HG02571 (cell line): ENCODE data around the gene NTSR1.
"Not testable (repeated sequence)": the region's sequence is repeated elsewhere in the genome, so short reads cannot be mapped to it uniquely, and the experiment has no call there.

Experiments
- ATAC-seq: cut with Tn5 transposase; IDR thresholded peaks from one replicate; pipeline ENCODE4 v1.9.1; 2021; ENCODE audit warnings: mild to moderate bottlenecking, moderate library complexity; ENCODE audit not compliant: unreplicated experiment

NTSR1 gene

DNA sequence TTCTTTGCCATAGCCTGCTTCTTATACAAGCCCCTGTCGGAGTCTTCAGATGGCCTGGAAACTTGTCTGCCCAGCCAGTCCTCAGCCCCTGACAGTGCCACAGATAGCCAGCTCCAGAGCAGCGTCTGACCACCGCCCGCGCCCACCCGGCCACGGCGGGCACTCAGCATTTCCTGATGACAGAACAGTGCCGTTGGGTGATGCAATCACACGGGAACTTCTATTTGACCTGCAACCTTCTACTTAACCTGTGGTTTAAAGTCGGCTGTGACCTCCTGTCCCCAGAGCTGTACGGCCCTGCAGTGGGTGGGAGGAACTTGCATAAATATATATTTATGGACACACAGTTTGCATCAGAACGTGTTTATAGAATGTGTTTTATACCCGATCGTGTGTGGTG, 36.9 kb upstream of the NTSR1 start:
- ATAC-seq, result no peak

DNA sequence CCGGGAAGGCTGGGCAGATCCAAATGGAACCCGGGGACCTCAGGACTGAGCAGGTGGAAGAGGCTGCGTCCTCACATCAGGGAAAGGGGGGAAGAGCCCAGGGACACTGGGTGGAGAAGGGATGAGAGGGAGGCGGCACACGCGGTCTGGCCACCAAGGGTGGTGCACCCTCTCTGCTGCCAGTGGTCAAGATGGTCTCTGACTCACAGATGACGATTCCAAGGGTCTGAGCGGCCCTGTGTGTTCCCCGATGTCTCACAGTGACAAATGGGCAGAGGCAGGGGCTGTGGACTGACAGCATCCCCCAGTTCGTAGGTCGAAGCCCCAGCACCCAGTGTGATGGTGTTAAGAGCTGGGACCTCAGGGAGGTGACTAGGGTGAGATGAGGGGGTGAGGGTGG, 34.3 kb upstream of the NTSR1 start:
- no peak for ATAC-seq

DNA sequence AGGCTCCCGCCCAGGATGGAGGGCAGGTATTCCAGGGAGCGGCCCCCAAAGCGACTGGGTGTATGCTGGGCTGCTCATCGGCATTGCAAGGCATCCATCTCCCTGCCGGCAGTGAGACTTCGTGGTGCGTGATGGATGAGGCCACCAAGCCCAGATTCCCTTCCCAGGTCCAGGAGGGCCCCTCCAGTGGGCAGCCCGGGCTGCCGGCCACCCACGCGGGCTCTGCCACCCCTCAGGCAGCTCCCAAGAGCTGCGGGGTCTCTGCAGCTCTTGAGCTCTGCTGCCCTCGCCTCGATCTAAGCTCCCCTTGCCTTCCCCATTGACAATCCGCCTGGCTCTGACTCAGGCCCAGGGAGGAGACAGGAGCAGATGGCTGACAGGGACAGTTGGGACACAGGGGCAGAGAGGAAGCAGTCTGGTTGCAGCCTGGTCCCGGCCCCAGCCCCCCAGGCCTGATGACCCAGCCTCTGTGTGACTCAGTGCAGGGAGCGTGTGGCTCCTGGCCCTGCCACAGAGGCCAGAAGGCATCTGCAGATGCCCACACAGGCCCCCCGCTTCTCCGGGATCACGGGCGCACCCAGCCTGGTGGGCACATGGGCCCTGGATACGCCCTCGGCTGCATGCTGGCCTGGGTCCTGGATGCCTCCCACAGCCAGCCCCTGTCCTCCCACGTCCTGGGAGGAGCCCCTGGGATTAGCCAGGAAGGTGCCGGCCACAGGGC, 33.3 kb upstream of the NTSR1 start:
- ATAC-seq, result no peak

DNA sequence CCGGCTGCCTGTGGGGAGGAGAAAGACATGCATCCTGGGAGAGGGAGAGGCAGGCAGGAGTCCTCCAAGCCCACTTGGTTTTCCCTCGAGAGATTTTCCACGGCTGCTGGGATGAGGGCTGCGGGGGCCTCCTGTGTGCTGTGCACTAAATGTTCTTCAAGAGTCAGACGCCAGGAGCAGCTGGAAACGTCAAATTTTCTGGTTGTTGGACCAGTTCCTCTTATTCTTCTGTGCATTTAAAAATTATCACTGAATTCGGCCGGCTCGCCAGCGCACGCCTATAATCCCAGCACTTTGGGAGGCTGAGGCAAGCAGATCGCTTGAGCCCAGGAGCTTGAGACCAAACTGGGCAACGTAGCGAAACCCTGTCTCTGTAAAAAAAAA, 32.8 kb upstream of the NTSR1 start:
- no peak for ATAC-seq

DNA sequence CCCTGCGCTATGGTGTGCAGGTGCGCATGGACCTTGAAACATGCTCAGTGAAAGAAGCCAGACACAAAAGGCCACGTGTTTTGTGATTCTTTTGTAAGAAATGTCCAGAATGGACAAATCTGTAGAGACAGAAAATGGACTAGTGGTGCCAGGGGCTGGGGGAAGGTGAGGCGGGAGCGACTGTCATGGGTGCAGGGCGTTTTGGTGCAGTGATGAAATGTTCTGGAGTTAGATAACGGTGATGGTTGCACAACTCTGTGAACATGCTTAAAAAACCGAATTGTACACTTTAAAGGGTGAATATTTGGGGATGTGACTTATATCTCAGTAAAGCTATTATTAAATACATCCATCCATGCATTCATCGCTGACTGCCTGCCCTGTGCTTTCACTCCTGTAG, 31.7 kb upstream of the NTSR1 start:
- ATAC-seq, result no peak

DNA sequence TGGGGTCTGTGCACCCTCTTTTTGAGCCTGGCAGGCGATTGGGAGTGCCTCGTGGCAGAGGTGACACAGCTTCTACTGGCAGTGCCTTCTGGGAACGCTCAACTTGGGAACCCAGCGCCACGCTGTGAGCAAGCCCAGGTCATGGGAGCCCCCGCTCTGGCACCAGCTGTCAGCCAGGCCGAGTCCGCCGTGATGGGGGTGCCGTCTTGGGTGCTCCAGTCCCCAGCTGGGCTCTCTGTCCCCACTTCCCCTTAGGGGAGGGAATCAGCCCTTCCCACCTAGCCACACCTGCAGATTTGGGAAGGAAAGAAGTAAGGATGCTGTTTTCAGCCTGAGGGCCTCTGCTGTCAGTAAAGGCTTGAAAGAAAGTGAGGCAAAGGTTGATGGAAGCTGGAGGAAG, 31.0 kb upstream of the NTSR1 start:
- ATAC-seq, result no peak

DNA sequence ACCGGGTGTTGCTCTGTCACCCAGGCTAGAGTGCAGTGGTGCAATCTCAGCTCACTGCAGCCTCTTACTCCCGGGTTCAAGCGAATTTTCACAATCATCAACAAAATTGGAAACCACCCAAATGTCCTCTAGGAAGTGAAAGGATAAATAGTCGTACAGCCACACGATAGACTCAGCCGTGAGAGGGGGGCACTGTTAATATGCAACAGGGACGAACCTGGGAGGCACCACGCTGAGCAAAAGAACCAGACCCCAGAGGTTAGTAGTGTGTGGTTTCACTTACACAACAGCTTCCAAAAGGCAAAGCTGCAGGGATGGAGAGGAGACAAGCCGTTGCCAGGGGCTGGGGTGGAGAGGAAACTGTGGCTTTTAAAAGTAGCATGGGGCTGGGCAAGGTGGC, 30.1 kb upstream of the NTSR1 start:
- ATAC-seq, result no peak

DNA sequence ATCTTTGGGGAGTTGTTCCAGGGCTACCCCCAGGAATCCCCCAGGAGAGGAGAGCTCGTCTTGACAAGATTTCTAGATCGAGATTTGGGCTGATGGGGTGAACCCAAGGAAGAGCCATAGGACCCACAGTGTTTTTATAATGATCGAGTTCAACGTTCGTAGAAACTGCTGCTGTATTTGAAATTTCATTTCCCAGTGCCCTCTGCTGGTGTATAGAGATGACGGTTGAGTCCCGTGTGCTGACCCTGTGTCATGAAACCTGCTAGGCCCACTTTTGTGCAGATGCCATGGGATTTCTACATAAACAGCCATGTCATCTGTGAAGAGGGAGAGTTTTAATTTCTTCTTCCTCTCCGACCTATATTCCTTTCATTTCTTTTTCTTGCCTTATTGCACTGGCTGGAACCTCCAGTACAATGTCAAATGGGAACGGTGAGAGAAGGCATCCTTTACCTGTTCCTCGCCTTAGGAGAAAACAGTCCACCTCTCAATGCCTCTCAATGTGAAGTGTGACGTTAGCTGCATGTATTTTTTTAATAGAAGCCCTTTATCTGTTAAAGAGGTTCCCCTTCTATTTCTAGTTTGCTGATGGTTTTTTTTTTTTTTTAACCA, 28.6 kb upstream of the NTSR1 start:
- no peak for ATAC-seq

DNA sequence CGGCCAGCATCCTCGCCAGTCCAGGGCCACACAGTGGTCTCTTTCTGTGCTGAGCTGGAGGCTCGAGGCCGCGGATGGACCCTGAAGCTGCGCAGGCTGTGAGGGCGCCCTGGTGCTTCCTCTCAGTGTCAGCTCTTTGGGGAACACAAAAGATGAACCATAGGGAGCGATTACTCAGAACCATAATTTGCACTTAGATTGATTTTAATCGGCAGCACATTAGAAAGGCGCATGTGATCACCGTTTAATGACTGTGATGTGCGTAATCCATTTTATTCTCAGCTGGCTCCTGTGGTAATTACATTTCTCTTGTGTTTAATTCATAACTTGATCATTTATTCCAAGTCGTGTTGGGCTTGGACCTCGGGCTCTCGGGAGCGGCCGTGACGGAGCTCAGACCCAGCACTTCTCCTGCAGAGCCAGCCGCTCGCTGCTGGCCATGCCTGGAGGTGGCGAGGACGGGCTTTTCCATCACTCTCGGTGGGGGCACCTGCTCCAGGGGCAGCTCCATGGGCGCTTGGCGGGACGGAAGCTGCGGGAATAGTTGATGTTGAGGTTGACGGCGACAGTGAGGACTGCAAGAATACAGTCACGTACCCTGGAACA, 25.6 kb upstream of the NTSR1 start:
- no peak for ATAC-seq

DNA sequence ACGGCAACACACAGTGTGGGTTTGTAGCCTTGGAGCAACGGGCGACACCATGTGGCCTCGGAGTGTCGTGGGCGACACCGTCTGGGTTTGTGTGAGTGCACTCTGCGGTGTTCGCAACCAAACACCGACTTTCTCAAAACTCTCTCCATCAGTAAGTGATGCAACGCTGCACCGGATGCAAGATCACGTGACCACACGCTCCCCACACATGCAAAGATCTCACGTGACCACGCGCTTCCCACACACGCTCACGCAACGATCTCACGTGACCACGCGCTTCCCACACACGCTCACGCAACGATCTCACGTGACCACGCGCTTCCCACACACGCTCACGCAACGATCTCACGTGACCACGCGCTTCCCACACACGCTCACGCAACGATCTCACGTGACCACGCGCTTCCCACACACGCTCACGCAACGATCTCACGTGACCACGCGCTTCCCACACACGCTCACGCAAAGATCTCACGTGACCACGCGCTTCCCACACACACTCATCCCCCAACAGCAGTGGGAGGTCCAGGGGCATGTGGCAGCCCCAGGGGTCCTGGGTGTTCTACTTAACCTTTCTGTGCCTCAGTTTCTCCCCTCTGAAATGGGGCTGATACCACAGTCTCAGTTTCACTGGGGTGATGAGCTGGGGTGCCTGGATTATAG, 24.8 kb upstream of the NTSR1 start:
- not testable (repeated sequence) for ATAC-seq

DNA sequence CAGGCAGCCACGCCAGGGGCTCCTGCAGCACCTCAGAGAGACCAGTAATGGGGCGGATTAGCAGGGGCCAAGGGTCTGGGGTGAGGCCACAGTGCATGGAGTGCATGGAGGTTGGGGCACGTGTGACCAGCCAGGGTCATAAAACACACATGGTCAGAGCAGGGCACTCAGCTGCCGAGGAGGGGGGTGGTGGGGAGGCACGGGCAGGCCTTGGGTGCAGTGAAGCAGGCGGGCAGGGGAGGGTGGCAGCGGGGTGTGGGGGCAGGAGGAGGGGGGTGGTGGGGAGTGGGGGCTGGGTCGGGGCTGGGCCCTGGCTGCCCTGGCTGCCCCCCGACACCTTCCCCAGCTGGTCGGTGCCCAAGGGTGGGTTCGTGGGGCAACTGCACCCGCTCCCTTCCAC, 23.7 kb upstream of the NTSR1 start:
- ATAC-seq, result no peak

DNA sequence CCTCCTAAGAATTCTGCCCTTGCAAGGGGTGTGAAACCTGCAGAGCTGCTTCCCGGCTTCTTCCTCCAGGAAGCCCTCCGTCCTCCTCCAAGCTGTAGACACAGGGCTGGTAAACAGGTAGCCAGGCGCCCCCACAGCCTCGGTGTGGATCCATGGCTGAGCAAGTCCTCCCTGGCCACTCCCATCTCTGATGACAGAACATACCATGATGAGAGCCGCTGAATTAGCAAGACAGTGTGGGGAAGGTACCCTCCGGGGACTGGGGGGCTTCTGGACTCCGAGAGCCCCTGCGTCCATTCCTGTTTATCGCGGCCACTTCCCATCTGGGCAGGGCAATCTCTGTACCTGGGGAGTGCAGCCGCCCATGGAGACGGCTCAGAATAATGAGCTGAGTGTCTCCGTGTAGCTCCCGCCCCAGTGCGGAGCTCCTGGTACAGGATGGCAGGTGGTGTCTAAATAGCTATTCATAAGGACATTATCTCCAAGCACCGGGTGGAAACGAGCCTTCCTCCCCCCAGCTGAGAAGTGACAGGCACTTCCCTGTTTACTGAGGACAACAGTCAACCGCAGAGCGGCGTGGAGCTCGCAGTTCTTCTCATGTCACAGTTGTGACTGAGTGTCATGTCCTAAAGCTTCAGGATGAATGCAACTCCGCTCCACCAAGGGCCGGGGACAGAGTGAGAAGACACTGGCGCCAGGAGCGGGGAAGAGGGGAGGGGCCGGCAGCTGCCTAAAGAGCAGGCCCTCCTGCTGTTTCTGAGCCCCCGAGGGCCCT, 22.7 kb upstream of the NTSR1 start:
- ATAC-seq, result no peak

DNA sequence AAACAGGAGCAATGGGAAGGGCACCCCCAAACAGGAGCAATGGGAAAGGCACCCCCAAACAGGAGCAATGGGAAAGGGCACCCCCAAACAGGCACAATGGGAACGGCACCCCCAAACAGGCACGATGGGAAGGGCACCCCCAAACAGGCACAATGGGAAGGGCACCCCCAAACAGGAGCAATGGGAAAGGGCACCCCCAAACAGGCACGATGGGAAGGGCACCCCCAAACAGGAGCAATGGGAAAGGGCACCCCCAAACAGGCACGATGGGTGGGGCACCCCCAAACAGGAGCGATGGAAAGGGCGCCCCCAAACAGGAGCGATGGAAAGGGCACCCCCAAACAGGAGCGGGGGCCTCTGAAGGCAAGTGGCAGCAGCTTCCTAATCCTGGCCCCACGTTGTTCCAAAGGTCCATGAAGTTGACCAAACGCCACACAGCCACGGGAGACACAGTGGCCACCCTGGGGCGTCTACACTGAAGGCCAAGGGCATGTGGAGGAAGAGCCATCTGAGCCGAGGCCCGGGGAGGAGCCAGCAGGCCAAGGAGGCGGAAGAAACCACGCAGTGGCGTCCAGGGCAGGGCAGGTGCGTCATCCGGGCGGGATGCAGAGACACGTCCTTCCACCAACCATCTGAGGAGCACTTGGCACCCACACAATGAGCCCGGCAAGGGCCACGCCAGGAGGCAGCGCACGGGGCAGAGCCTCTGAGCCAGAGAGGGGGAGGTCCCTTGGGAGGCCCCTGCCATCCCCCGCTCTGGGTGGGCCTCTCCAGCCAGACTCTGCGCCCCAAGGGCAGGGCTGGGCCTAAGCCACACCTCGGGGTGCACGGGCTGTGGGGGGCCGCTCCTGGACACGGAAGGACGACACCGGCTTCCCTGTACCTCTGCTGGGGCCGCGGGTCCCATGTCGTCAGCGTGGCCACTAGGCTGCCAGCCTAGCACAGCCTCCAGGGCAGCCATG, 21.5 kb upstream of the NTSR1 start:
- no peak for ATAC-seq

DNA sequence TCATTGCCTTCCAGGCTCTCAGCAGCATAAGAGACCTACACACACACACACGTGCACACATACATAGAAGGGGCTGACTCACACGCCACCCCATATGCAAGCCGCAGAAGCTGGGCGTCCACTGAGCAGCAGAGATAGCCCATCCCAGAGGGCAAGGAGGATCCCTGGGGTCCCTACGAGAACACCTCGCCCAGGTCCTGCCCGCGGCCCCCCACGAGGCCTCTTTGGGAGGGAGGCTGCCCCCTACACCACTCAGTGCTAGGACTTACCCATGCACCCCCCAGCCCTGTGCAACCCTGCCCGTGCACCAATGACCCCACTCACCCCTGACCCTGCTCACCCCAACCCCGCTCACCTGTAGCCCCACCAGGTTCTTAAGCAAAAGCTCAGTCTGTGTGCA, 20.6 kb upstream of the NTSR1 start:
- no peak for ATAC-seq

DNA sequence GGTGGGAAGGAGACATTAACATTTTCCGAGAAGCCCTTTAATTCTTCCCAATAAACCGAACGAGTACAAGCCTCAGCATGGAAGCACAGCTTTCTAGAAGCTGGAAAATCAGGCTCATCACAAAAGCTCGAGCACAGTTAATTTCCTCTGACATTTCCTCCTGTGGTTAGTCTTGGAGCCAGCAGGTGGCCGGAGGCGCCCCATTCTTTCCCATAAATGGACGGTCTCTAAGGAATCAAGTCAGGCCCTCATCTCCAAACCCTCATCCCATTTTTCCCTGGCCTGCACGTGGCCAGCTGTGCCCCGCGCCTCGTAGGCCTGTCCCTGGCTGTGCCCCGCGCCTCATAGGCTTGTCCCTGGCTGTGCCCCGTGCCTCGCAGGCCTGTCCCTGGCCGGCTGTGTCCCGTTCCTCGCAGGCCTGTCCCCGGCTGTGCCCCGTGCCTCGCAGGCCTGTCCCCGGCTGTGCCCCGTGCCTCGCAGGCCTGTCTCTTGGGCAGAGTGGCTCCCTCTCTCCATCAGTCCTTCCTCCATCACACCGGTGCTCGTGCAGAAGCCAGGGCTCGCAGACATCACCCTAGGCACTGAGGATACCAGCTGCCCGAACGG, 19.7 kb upstream of the NTSR1 start:
- no peak for ATAC-seq

DNA sequence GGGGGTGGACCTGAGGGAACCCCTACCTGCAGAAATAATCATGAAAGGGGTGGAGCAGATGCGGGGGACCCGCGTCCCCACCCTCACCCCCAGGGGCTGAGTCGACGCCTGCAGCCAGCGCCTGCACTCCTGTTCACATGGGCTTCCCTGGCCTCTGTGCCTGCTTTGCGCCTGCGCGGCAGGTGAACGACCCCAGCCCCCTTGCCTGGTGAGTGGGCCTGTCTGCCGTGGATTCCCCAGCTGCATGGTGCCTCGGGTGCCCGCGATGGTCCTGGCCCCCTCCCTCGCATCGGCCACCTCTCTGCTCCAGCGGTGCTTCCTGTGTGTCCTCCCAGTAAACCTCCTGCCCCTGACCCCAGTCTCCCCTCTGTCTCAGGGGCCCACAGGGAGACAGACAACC, 18.8 kb upstream of the NTSR1 start:
- no peak for ATAC-seq

DNA sequence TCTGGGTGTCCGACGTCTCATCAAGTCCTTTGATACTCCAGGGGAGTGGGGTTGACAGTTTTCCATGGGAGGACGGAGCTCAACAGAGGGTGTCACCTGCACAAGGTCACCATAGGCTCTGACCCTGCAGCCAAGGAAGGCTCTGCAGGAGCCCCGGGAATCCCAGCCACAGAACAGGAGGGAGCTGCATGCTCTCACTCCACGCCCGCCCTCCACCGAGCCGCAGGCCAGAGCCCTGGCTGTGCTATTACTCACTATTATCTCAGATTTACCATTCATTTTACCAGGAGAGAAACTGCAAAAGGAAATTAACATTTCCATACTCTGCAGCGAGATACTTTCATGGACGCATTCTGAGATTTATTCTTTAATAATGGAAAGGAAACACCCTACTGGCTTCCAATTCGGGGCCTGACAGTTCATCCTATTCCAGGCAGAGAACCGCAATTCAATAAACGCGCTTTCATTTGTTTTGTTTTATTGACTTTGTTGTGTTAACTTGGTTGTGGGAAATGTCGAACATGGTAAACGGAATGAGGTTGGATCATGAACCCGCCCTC, 18.3 kb upstream of the NTSR1 start:
- ATAC-seq, result no peak

DNA sequence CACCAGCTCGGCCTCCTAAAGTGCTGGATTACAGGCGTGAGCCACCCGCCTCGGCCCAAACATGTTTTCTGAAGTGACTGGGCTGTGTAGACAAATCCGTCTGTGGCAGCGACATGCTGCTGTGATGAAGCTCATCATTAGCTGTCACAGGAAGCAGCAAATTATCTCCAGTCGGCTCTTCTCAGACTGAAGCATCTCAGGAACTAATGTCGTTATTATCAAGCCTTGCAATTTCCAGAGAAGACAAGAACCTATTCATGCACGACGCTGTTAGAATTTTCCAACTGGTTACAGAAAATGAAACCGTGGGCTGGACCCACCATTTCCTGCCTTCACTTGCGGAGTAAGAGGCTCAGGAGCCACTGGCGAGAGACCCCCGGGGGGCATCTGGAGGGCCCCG, 17.1 kb upstream of the NTSR1 start:
- ATAC-seq, result no peak

DNA sequence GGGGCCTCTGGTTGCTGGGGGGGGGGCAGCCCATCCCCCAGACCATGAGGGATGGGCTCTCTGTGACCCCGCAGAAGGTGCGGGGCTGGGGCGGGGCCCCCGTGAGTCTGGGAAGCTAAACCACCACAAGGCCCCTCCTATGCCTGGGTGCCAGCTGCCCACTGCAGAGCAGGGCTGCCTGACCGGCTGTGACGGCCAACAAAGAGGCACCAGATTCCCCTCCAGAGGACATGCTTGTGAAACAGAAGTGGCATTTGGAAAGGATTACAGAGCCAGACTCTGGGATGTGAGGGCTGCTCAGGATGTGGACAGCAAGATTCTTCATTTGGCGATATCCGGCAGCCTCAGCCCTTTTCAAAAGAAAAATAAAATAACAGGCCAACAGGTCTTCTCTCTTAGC, 16.5 kb upstream of the NTSR1 start:
- ATAC-seq, result no peak
